ENCODE measurements around the gene ELF2. TPM values are rescaled to one million over a fixed set of nuclear protein-coding genes. Genes with fewer than 3 reads are reported as not detected.

Gene ELF2
- total and polyA plus RNA-seq, 2 donors (not counting 1 experiment from before 2014, with no cell fraction given), result 31.2 to 42.6 TPM

DNA sequence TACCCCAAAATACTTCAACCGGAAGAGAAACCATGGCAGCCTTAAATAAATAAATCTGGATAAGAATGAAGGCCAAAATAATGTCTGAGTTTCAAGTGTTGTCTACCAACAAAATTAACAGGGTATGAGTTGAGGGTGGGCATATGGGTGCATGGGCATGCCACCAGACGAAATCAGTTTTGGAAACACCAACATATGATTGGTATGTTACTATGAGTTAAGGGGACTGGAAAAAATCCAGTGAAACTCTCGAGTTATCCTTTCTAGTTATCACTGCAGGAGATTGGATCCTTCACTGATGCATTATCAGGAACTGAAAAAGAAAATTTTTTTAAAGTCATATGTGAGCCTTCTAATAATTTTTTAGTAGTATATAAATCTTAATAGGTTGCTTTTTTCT lies 129.0 kb downstream of the ELF2 start:
- Histone ChIP-seq H3K79me2 (ENCODE audit: control insufficient read depth, insufficient read depth, low read length) (peaks cover 4% of the 10 kb centered on the region), H2AFZ (ENCODE audit: low read length) (no peak overlapping the region), H3K4me1 (ENCODE audit: control insufficient read depth, extremely low read depth, insufficient read depth, low read length) (peaks cover 5% of the 10 kb centered on the region), H3K4me3 (replicated peaks in 1 of 4; ENCODE audit: control extremely low read depth in 1 of 4, insufficient read depth in 1 of 4, low read depth in 3 of 4, low read length in 4 of 4) (no peak overlapping the region), H3K27ac (ENCODE audit: insufficient read depth, low read length) (no peak overlapping the region), H3K9me3 (ENCODE audit: control insufficient read depth, insufficient read depth, low read depth, low read length) (no peaks in the 10 kb centered on the region), H3K4me2 (ENCODE audit: extremely low read depth, insufficient read depth, low read length) (no peak overlapping the region), H3K36me3 (ENCODE audit: control insufficient read depth, insufficient read depth, low read length) (peaks cover 10% of the 10 kb centered on the region), H4K20me1 (ENCODE audit: control insufficient read depth, extremely low read depth, insufficient read depth, low read length) (no peaks in the 10 kb centered on the region), H3K9ac (ENCODE audit: insufficient read depth, low read length) (no peak overlapping the region), H3K27me3 (ENCODE audit: control insufficient read depth, insufficient read depth, low read length) (no peaks in the 10 kb centered on the region)
- DNase-seq (ENCODE audit: low read depth in 2 of 2), result no peak
- no peak for TF ChIP-seq CTCF (conservative IDR thresholded peaks at IDR 0.05 in 1 of 2, IDR thresholded peaks at IDR 0.05 in 1 of 2; ENCODE audit: low read depth in 1 of 2, low read length in 2 of 2)
- no peak for TF ChIP-seq EZH2 (IDR thresholded peaks at IDR 0.05; ENCODE audit: low read length, missing control alignments)

GRCh38 chr4:139044291-139044690 lies 132.7 kb downstream of the ELF2 start:
- peaks cover 3% of the 10 kb centered on the region for H3K4me1 ChIP-seq (ENCODE audit: control insufficient read depth, extremely low read depth, insufficient read depth, low read length)
- H3K27ac ChIP-seq (ENCODE audit: insufficient read depth, low read length), result no peak overlapping the region
- no peak overlapping the region for H3K4me2 ChIP-seq (ENCODE audit: extremely low read depth, insufficient read depth, low read length)
- H3K36me3 ChIP-seq (ENCODE audit: control insufficient read depth, insufficient read depth, low read length), result peaks cover 10% of the 10 kb centered on the region
- no peak overlapping the region for H3K9ac ChIP-seq (ENCODE audit: insufficient read depth, low read length)
- no peak overlapping the region for H3K4me3 ChIP-seq (replicated peaks in 1 of 4; ENCODE audit: control extremely low read depth in 1 of 4, insufficient read depth in 1 of 4, low read depth in 3 of 4, low read length in 4 of 4)
- DNase-seq (ENCODE audit: low read depth in 2 of 2), result peak in 1 of 2 donors; percentile 17
- H3K79me2 ChIP-seq (ENCODE audit: control insufficient read depth, insufficient read depth, low read length), result peaks cover 17% of the 10 kb centered on the region
- no peaks in the 10 kb centered on the region for H3K27me3 ChIP-seq (ENCODE audit: control insufficient read depth, insufficient read depth, low read length)
- no peak overlapping the region for H2AFZ ChIP-seq (ENCODE audit: low read length)
- H3K9me3 ChIP-seq (ENCODE audit: control insufficient read depth, insufficient read depth, low read depth, low read length), result no peaks in the 10 kb centered on the region
- TF ChIP-seq EZH2 (IDR thresholded peaks at IDR 0.05; ENCODE audit: low read length, missing control alignments) (no peak), CTCF (conservative IDR thresholded peaks at IDR 0.05 in 1 of 2, IDR thresholded peaks at IDR 0.05 in 1 of 2; ENCODE audit: low read depth in 1 of 2, low read length in 2 of 2) (no peak)
- H4K20me1 ChIP-seq (ENCODE audit: control insufficient read depth, extremely low read depth, insufficient read depth, low read length), result no peaks in the 10 kb centered on the region

DNA sequence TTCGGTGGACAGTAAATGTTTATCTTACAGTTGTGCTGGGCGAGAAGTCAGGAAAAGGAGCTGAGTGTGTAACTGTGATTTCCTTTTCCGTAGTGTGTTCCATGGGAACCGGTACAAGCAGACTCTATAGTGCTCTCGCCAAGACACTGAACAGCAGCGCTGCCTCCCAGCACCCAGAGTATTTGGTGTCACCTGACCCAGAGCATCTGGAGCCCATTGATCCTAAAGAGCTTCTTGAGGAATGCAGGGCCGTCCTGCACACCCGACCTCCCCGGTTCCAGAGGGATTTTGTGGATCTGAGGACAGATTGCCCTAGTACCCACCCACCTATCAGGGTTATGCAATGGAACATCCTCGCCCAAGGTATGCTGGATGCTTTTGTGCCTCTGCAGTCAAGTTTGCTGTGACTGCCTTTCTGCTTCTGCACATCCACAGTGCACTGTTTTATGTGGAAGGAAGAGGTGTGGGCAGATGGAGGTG lies 134.0 kb downstream of the ELF2 start:
- Histone ChIP-seq H3K9me3 (ENCODE audit: control insufficient read depth, insufficient read depth, low read depth, low read length) (no peaks in the 10 kb centered on the region), H3K79me2 (ENCODE audit: control insufficient read depth, insufficient read depth, low read length) (peaks cover 17% of the 10 kb centered on the region), H3K27ac (ENCODE audit: insufficient read depth, low read length) (no peak overlapping the region), H3K4me3 (replicated peaks in 1 of 4; ENCODE audit: control extremely low read depth in 1 of 4, insufficient read depth in 1 of 4, low read depth in 3 of 4, low read length in 4 of 4) (no peak overlapping the region), H3K4me2 (ENCODE audit: extremely low read depth, insufficient read depth, low read length) (no peak overlapping the region), H3K4me1 (ENCODE audit: control insufficient read depth, extremely low read depth, insufficient read depth, low read length) (no peaks in the 10 kb centered on the region), H3K36me3 (ENCODE audit: control insufficient read depth, insufficient read depth, low read length) (peaks cover 10% of the 10 kb centered on the region), H3K27me3 (ENCODE audit: control insufficient read depth, insufficient read depth, low read length) (no peaks in the 10 kb centered on the region), H3K9ac (ENCODE audit: insufficient read depth, low read length) (no peak overlapping the region), H2AFZ (ENCODE audit: low read length) (no peak overlapping the region), H4K20me1 (ENCODE audit: control insufficient read depth, extremely low read depth, insufficient read depth, low read length) (no peaks in the 10 kb centered on the region)
- peak in 1 of 2 donors; percentile 34 for DNase-seq (ENCODE audit: low read depth in 2 of 2)
- TF ChIP-seq EZH2 (IDR thresholded peaks at IDR 0.05; ENCODE audit: low read length, missing control alignments), result no peak
- TF ChIP-seq CTCF (conservative IDR thresholded peaks at IDR 0.05 in 1 of 2, IDR thresholded peaks at IDR 0.05 in 1 of 2; ENCODE audit: low read depth in 1 of 2, low read length in 2 of 2), result no peak

Data from fibroblast of lung (primary cell).